Inflammatory macrophage (primary cell): ENCODE measurements around the gene PDE6B.

Experiments
- DNase-seq, 2 donors: peaks; one replicate each; pipeline ENCODE4 v3.0.0-alpha.2; 2020 to 2022

PDE6B gene

GRCh38 chr4:600850-601515 lies 24.4 kb upstream of the PDE6B start:
- no peak for DNase-seq

DNA sequence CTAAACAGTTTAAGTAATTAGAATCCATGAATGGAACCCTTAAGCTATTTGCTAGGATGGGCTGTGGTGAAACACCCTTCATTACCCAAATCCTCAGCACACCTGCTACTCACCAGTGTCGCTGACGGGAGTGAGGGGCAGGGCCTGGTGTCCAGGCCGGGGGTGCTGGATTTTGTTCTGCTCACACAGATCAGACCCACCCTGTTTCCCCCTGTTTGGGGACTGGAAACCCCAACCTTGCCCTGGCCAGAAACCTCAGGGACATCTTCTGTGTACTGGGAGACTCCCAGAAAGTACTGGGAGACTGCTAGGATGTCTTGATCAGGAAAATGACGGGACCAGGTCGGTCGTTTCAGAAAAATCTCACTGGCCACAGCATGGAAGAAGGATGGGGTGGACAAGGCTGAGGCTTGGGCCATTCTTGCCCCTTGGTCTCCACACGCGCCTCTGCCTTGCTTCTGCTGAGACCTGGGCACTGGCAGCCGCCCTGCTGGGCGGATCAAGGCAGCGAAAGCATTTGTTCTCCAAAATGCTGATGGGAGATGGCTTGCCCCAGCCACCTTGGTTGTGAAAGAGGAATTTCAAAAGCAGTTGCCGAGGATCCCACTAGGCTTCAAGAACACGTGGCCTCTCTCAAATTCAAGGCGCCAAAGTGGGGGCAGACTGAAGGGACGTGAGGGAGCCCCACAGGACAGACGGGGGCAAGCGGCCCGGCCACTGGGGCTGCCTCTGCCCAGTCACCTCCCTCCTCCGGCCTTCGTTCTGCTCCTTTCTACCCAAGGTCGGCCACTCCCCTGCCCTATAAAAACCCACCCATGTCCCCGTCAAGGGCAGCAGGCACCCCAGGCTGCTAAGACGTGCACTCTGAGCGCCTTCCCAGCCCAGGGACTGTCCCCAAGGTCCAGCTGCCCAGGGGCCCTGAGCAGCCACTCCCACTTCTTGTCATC lies 23.5 kb upstream of the PDE6B start:
- DNase-seq: no peak

GRCh38 chr4:602559-602942 lies 22.8 kb upstream of the PDE6B start:
- DNase-seq: peak; percentile 19 to 57

DNA sequence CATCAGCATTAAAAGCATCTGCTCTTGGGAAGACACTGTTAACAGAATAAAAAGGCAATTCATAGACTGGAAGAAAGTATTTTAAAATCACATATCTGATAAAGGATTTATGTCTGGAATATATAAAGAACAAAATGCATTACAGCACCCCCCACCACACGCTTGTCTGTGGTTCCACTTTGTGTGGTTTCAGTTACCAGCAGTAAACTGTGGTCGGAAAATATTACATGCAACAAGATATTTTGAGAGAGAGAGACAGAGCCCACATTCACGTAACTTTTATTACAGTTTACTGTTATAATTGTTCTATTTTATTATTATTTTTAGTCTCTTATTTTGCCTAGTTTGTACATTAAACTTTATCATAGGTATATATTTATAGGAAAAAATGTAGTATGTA lies 21.2 kb upstream of the PDE6B start:
- DNase-seq: no peak

DNA sequence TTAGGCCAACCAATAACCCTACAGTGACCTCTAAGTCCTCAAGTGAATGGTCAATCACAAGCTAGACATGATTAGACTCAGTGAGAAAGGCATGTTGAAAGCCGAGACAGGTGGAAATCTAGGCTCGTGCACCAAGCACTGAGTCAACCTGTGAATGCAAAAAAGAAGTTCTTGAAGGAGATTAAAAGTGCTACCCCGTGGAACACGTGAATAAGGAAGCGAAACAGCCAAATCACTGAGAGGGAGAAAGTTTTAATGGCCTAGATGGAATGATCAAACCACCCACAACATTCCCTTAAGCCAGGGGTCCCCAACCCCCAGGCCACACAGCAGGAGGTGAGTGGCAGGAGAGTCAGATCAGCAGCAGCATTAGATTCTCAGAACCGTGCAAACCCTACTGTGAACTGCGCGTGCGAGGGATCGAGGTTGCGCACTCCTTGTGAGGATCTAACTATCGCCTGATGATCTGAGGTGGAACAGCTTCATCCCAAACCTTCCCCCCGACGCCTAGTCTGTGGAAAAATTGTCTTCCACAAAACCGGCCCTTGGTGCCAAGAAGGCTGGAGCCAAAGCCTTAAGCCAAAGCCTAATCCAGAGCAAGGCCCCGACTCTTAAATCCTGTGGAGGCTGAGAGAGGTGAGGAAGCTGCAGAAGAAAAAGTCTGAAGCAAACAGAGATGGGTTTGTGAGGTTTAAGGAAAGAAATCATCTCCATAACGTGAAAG lies 19.5 kb upstream of the PDE6B start:
- no peak for DNase-seq

DNA sequence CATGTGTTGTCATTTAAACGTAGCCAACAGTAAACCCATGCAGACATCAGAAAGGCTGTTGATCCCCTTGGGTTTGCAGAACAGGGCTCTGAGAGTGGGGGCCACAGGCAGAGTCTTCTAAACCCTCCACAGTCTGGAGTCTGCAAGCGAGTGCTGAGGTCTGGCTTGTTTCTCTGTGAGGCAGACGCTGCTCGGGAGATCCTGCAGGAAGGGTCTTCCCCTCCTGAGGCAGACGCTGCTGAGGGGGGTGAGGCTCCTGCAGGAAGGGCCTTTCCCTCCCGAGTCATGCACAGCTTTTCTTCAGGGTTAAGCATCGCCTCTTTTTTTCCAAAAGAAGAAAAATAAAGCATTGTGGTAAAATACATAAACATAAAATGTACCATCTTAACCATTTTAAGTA lies 17.1 kb upstream of the PDE6B start:
- DNase-seq: no peak

DNA sequence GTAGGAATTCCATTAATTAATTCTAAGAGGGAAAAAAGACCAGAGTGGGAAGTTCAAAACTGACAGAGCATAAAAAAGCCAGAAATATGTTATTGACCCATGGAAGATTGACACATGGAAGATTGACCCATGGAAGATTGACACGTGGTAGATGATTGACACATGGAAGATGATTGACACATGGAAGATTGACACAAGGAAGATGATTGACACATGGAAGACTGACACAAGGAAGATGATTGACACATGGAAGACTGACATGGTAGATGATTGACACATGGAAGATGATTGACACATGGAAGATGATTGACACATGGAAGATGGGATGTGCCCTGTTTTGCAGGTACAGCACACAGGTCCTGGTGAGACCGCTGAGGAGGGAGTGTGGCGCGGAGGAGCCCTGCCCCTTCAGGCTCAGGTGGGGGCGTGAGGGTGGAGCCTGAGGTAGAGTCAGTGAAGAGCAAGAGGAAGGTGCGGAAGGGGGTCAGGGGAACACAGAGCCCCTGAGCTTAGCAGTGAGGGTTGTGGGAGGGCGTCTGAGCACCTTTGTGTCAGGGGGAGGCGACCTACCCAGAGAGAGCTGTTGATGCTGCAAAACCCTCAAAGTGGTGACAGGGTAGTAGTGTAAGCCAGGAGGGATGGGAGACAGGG lies 15.8 kb upstream of the PDE6B start:
- DNase-seq: no peak

- DNase-seq: no peak
Measured at GRCh38 chr4:610411-611261, 14.7 kb upstream of the PDE6B start.

- no peak for DNase-seq
Measured at GRCh38 chr4:612052-612748, 13.2 kb upstream of the PDE6B start.

DNA sequence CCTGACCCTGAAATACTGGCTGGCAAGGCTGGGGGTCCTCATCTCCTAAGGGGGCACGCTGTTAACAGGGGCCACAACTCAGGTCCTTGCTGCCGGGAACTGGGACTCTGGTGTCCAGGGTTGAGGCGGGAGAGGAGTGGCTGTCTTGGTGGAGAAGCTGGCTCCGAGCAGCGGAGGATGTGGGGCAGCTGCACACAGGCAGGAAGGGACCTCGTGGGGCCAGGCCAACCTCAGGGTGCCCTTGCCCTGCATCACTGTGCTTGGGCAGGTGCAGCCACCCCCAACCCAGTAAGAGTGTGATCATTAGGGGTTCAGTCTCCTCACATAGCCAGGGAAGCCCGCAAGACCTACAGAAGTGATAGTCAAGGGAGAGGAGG lies 12.6 kb upstream of the PDE6B start:
- DNase-seq: no peak

DNA sequence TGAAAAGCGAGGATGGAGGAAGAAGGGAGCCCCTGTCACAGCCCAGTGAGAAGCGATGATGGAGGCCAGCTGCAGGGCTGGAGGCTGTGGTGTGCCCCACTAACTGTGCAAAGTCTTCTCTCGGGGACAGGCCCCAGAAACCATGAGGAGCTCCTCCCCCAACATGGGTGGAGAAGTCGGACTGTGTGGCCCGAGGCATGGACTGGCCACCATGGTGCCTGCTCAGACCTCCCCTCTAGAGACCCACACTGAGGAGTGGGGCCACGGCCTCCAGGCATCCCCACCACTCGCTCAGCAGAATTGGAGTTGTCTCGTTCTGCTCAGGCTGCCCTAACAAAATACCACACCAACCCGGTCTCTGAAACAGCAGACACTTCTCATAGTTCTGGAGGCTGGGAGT lies 12.2 kb upstream of the PDE6B start:
- DNase-seq: no peak

GRCh38 chr4:616091-616490 lies 9.3 kb upstream of the PDE6B start:
- no peak for DNase-seq

- no peak for DNase-seq
Measured at GRCh38 chr4:616911-617643, 8.3 kb upstream of the PDE6B start.

DNA sequence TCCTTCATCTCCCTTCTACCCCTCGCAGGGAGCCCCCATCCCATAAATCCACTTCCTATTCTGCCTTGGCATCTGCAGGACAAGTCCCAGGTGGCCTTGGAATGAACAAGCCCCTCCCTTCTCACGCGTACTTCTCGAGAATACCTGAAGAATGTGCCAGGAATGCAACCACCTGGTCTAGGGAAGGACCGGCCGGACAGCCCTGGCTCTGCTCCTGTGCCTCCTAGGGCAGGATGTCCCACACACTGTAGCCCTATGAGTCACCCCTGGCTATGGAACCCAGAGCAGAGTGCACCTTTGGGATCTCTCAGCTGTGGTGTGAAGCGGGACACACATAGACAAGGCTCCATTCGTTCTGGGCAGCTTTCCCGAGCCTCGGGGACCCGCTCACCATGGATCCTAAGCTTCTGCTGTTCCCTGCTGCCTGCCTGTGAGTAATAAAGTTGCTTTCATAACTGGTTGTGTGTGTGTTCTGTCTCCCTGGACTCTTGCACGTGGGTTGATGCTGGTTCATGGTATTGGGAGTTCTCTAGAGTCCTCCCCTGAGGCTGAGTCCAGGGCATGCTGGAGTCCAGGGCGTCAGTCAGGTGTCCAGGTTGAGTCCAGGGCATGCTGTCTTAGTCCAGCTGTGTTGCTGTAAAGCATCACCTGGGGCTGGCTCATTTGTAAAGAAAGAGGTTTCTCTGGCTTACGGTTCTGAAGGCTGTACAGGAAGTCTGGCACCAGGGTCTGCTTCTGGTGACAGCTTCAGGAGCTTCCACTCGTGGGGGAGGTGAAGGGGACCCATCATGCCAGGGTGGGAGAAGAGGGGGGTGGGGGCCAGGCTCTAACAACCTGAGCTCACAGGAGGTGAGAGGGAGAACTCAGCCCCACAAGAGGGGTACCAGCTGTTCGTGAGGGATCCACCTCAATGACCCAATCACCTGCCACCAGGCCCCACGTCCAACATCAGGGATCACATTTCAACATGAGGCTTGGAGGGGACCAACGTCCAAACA lies 7.4 kb upstream of the PDE6B start:
- DNase-seq: no peak

- no peak for DNase-seq
Measured at GRCh38 chr4:620201-620600, 5.2 kb upstream of the PDE6B start.

DNA sequence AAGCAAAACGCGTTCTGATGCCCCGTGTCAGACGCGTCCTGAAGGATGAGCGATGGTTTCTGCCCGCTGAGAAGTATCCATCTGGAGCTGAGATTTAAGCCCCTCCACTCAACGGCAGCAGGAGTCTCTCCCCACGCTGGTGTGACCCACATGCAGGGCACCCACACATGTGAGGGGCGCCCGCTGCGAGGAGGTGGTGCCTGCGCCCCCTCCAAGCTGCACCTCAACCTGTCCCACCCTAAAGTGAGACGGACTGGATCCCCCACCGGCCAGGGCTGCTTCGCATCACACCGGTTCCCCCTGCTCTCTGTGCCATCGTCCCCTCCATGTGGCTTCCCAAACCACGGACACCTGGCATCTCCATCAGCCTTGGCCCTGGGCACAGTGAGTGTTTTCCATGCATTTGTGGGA lies 4.5 kb upstream of the PDE6B start:
- DNase-seq: no peak

GRCh38 chr4:621296-622070 lies 3.9 kb upstream of the PDE6B start:
- DNase-seq: no peak
